GM12873 (cell line): ENCODE results near the gene IL1F10.

Experiments used
- TF ChIP-seq, protein P1 (sequence below): IDR thresholded peaks from 2 replicates; pipeline ENCODE4 v1.5.1; 2012; ENCODE audit warnings: low read depth, mild to moderate bottlenecking, moderate library complexity, low read length, control low read depth; ENCODE audit not compliant: insufficient read depth; ENCODE audit errors: missing control alignments

IL1F10 gene

GRCh38 chr2:113050921-113051895 is 16.6 kb upstream of the IL1F10 start:
- TF ChIP-seq, protein P1, sequence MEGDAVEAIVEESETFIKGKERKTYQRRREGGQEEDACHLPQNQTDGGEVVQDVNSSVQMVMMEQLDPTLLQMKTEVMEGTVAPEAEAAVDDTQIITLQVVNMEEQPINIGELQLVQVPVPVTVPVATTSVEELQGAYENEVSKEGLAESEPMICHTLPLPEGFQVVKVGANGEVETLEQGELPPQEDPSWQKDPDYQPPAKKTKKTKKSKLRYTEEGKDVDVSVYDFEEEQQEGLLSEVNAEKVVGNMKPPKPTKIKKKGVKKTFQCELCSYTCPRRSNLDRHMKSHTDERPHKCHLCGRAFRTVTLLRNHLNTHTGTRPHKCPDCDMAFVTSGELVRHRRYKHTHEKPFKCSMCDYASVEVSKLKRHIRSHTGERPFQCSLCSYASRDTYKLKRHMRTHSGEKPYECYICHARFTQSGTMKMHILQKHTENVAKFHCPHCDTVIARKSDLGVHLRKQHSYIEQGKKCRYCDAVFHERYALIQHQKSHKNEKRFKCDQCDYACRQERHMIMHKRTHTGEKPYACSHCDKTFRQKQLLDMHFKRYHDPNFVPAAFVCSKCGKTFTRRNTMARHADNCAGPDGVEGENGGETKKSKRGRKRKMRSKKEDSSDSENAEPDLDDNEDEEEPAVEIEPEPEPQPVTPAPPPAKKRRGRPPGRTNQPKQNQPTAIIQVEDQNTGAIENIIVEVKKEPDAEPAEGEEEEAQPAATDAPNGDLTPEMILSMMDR = no peak

DNA sequence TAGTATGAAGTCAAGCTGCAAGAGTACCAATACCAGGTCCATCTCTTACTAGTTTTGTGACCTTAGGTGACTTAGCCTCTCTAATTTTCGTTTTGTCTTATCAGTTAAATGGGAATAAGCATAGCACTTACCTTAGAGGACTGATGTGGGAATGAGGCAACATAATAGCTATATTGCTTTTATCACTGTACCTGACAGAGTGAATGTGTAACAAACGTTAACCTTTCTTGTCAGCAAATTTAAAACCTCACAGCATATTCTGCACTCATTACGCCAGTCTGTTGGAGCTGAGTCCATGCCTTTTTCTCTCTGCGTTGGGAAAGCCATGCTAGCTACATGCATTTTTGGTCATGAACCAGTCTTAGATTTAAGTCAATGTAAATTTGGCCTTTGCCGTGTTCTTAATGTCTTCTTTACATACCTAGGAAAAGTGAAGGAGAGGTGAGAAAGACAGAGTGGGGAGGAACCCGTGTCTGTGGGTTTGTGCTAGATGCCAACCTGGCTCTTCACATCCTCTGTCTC is 15.3 kb upstream of the IL1F10 start, which contains the start of gene IL36B:
TSS of gene IL36B (minus strand) at position 472 of the 522 bp plus-strand sequence.
- TF ChIP-seq, protein P1 = no peak

GRCh38 chr2:113053666-113054065 is 14.1 kb upstream of the IL1F10 start:
- TF ChIP-seq, protein P1 = no peak

- TF ChIP-seq, protein P1 = no peak
Observed at GRCh38 chr2:113054066-113054465, 13.7 kb upstream of the IL1F10 start.

- TF ChIP-seq, protein P1 = no peak
Observed at GRCh38 chr2:113056521-113056920, 11.2 kb upstream of the IL1F10 start.

DNA sequence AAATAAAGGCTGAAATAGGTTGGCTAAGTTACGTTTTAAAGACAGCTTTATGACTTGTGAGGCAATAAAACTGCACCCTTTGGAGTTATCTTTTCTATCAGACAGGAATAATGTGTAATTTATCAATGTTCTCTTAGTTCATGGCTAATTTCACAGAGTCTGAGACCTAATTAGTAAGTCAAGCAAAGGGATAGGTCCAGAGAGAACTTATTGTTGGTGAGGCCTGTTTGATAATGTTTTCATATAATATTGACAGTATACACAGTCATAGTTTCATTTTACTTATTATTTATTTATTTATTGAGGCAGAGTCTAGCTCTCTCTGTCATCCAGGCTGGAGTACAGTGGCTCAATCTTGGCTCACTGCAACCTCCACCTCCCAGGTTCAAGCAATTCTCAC is 10.7 kb upstream of the IL1F10 start:
- TF ChIP-seq, protein P1 = no peak

- TF ChIP-seq, protein P1 = no peak
Observed at GRCh38 chr2:113058411-113058994, 9.3 kb upstream of the IL1F10 start.
